Stomach (tissue), 4 donors: ENCODE results near the gene SGMS1.

Experiments used
- POLR2A ChIP-seq, 4 donors: fragments of 450-650 bp; IDR thresholded peaks; one replicate each; pipeline ENCODE4 v1.6.1; 2016; ENCODE audit warnings: antibody characterized with exemption in 4 of 4, control low read depth in 2 of 4, mild to moderate bottlenecking in 1 of 4, moderate library complexity in 1 of 4
- POLR2AphosphoS5 ChIP-seq, 3 donors: sonication (generic); formaldehyde crosslinking; IDR thresholded peaks; one replicate each; pipeline ENCODE4 v1.6.1; 2016; ENCODE audit warnings: antibody characterized with exemption in 3 of 3
- TF ChIP-seq, protein P1 (sequence below), 7 experiments: fragments of 450-650 bp in 4 of 7; fragments of 200-600 bp in 3 of 7; sonication (generic) in 3 of 7; IDR thresholded peaks; one replicate each; pipeline ENCODE4 v1.5.1; 2016 to 2019; ENCODE audit warnings: antibody characterized with exemption in 7 of 7, control low read depth in 2 of 7, mild to moderate bottlenecking in 1 of 7

DNA sequence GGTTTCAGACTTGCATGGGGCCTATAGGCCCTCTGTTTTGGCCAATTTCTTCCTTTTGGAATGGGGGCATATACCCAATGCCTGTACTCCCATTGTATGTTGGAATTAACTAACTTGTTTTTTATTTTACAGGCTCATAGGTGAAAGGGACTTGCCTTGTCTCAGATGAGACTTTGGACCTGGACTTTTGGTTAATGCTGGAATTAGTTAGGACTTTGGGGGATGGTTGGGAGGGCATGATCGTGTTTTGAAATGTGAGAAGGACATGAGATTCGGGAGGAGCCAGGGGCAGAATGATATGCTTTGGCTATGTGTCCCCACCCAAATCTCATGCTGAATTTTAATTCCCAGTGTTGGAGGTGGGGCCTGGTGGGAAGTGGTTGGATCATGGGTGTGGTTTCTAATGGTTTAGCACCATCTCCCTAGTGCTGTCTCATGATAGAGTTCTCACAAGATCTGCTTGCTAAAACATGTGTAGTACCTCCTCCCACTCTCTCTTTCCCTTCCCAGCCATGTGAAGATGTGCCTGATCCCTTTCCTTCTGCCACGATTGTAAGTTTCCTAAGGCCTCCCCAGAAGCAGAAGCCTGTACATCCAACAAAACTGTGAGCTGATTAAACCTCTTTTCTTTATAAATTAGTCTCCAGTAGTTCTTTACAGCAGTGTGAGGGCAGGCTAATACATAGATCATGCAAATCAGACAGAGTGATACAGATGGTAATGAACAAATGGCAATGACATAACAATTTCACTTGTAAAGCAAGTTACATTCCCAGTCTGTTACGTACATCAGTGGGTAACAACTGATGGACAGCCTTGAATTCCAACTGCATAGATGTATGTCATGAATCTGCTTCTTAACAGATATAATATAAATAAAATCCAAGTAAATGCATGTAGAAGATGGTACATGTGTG, 146.2 kb downstream of the SGMS1 start:
- TF ChIP-seq, protein P1, sequence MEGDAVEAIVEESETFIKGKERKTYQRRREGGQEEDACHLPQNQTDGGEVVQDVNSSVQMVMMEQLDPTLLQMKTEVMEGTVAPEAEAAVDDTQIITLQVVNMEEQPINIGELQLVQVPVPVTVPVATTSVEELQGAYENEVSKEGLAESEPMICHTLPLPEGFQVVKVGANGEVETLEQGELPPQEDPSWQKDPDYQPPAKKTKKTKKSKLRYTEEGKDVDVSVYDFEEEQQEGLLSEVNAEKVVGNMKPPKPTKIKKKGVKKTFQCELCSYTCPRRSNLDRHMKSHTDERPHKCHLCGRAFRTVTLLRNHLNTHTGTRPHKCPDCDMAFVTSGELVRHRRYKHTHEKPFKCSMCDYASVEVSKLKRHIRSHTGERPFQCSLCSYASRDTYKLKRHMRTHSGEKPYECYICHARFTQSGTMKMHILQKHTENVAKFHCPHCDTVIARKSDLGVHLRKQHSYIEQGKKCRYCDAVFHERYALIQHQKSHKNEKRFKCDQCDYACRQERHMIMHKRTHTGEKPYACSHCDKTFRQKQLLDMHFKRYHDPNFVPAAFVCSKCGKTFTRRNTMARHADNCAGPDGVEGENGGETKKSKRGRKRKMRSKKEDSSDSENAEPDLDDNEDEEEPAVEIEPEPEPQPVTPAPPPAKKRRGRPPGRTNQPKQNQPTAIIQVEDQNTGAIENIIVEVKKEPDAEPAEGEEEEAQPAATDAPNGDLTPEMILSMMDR (IDR thresholded peaks at IDR 0.05), result no peak
- TF ChIP-seq POLR2A (IDR thresholded peaks at IDR 0.05), result no peak
- no peak for TF ChIP-seq POLR2AphosphoS5 (IDR thresholded peaks at IDR 0.05)
